ENCODE data around the gene DYNC1I1. TPM values are rescaled to one million over a fixed set of nuclear protein-coding genes. Genes with fewer than 3 reads are reported as not detected.

Gene DYNC1I1
- total RNA-seq, 2 experiments from 2014 or later = 0.08 TPM; not detected in 1

GRCh38 chr7:95820778-95821177 lies 48.4 kb downstream of the DYNC1I1 start:
- intact Hi-C loops (cut with DNase I, micrococcal nuclease) = no loop called here

DNA sequence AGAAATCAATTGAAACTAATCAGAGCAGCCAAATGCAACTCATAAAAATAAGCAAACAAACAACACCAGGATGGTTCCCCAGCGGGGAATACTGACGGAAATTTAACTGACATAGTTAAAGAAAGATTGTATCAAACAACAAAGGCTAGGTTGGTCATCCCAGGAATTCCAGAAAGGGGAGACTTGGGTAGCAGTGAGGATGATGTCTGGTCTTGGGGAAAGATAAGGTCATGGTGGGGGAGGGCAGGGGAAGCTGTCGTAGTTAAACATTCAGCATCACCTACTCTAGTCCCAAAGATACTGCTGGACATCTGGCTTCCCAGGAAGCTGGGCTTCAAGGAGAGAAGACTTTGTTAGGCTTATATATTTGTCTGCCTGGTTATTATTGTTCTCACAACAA lies 50.4 kb downstream of the DYNC1I1 start:
- H3K27ac Mint-ChIP-seq = no peak overlapping the region
- Histone ChIP-seq H3K36me3 (ENCODE audit: insufficient read depth, low read length) (no peaks in the 10 kb centered on the region), H3K4me3 (ENCODE audit: low read length) (no peak overlapping the region), H3K9me3 (ENCODE audit: control insufficient read depth in 1 of 2, insufficient read depth in 1 of 2, low read length in 2 of 2) (no peaks in the 10 kb centered on the region), H3K27ac (ENCODE audit: low read depth in 1 of 2, low read length in 2 of 2) (no peak overlapping the region), H3K27me3 (ENCODE audit: control insufficient read depth in 1 of 2, insufficient read depth in 2 of 2, low read length in 2 of 2) (no peaks in the 10 kb centered on the region), H3K4me1 (ENCODE audit: insufficient read depth, low read length) (no peaks in the 10 kb centered on the region)
- intact Hi-C loops (cut with DNase I, micrococcal nuclease) = no loop called here
- ChIA-PET CTCF (no interaction called here), POLR2A (no interaction called here)
- H3K36me3 Mint-ChIP-seq (ENCODE audit: low read depth) = no peaks in the 10 kb centered on the region
- no peaks in the 10 kb centered on the region for H3K4me1 Mint-ChIP-seq (ENCODE audit: low read depth)
- no peaks in the 10 kb centered on the region for H3K27me3 Mint-ChIP-seq
- ATAC-seq (ENCODE audit: poor library complexity) (no peak), DNase-seq (no peak)
- no peak overlapping the region for H3K4me3 Mint-ChIP-seq
- no peaks in the 10 kb centered on the region for H3K9me3 Mint-ChIP-seq
- TF ChIP-seq, protein P1, sequence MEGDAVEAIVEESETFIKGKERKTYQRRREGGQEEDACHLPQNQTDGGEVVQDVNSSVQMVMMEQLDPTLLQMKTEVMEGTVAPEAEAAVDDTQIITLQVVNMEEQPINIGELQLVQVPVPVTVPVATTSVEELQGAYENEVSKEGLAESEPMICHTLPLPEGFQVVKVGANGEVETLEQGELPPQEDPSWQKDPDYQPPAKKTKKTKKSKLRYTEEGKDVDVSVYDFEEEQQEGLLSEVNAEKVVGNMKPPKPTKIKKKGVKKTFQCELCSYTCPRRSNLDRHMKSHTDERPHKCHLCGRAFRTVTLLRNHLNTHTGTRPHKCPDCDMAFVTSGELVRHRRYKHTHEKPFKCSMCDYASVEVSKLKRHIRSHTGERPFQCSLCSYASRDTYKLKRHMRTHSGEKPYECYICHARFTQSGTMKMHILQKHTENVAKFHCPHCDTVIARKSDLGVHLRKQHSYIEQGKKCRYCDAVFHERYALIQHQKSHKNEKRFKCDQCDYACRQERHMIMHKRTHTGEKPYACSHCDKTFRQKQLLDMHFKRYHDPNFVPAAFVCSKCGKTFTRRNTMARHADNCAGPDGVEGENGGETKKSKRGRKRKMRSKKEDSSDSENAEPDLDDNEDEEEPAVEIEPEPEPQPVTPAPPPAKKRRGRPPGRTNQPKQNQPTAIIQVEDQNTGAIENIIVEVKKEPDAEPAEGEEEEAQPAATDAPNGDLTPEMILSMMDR (IDR thresholded peaks at IDR 0.05) = no peak

More at GRCh38 chr7:95820778-95821177, 48.4 kb downstream of the DYNC1I1 start:
- H3K4me1 ChIP-seq (ENCODE audit: insufficient read depth, low read length) = no peaks in the 10 kb centered on the region
- no peaks in the 10 kb centered on the region for H3K27me3 ChIP-seq (ENCODE audit: control insufficient read depth in 1 of 2, insufficient read depth in 2 of 2, low read length in 2 of 2)
- Mint-ChIP-seq H3K4me3 (no peak overlapping the region), H3K36me3 (ENCODE audit: low read depth) (no peaks in the 10 kb centered on the region), H3K9me3 (no peaks in the 10 kb centered on the region), H3K4me1 (ENCODE audit: low read depth) (no peaks in the 10 kb centered on the region), H3K27ac (no peak overlapping the region), H3K27me3 (no peaks in the 10 kb centered on the region)
- no peak overlapping the region for H3K27ac ChIP-seq (ENCODE audit: low read depth in 1 of 2, low read length in 2 of 2)
- ATAC-seq (ENCODE audit: poor library complexity) = no peak
- H3K9me3 ChIP-seq (ENCODE audit: control insufficient read depth in 1 of 2, insufficient read depth in 1 of 2, low read length in 2 of 2) = no peaks in the 10 kb centered on the region
- no peak overlapping the region for H3K4me3 ChIP-seq (ENCODE audit: low read length)
- TF ChIP-seq, protein P1 (IDR thresholded peaks at IDR 0.05) = no peak
- ChIA-PET CTCF (no interaction called here), POLR2A (no interaction called here)
- H3K36me3 ChIP-seq (ENCODE audit: insufficient read depth, low read length) = no peaks in the 10 kb centered on the region
- no peak for DNase-seq

GRCh38 chr7:95824616-95825015 lies 52.3 kb downstream of the DYNC1I1 start:
- no peak overlapping the region for H3K4me3 ChIP-seq (ENCODE audit: low read length)
- H3K27ac ChIP-seq (ENCODE audit: low read depth in 1 of 2, low read length in 2 of 2) = no peak overlapping the region
- TF ChIP-seq, protein P1 (IDR thresholded peaks at IDR 0.05) = no peak
- intact Hi-C loops (cut with DNase I, micrococcal nuclease) = no loop called here
- ATAC-seq (ENCODE audit: poor library complexity) (no peak), DNase-seq (no peak)
- no peaks in the 10 kb centered on the region for H3K9me3 ChIP-seq (ENCODE audit: control insufficient read depth in 1 of 2, insufficient read depth in 1 of 2, low read length in 2 of 2)
- H3K27me3 Mint-ChIP-seq = no peaks in the 10 kb centered on the region
- ChIA-PET CTCF (no interaction called here), POLR2A (no interaction called here)
- H3K36me3 Mint-ChIP-seq (ENCODE audit: low read depth) = no peaks in the 10 kb centered on the region
- H3K4me1 ChIP-seq (ENCODE audit: insufficient read depth, low read length) = no peaks in the 10 kb centered on the region
- no peak overlapping the region for H3K27ac Mint-ChIP-seq
- no peaks in the 10 kb centered on the region for H3K9me3 Mint-ChIP-seq
- H3K36me3 ChIP-seq (ENCODE audit: insufficient read depth, low read length) = no peaks in the 10 kb centered on the region
- no peak overlapping the region for H3K4me3 Mint-ChIP-seq
- no peaks in the 10 kb centered on the region for H3K4me1 Mint-ChIP-seq (ENCODE audit: low read depth)
- no peaks in the 10 kb centered on the region for H3K27me3 ChIP-seq (ENCODE audit: control insufficient read depth in 1 of 2, insufficient read depth in 2 of 2, low read length in 2 of 2)
